Fibroblast of skin of scalp (primary cell): Measurements from ENCODE around the gene PHEX.
A peak's percentile ranks its signal among the peaks of the same experiment; 100 is the strongest.

ENCODE experiments used
- DNase-seq: peaks from one replicate; pipeline ENCODE4 v3.0.0-alpha.2; 2013

The PHEX gene

GRCh38 chrX:22041907-22042530 lies 9.9 kb downstream of the PHEX start:
- DNase-seq: no peak

GRCh38 chrX:22043872-22044271 lies 11.7 kb downstream of the PHEX start:
- no peak for DNase-seq

GRCh38 chrX:22047468-22047867 lies 15.3 kb downstream of the PHEX start:
- no peak for DNase-seq

- no peak for DNase-seq
Observed at GRCh38 chrX:22053481-22053880, 21.4 kb downstream of the PHEX start.

- DNase-seq: no peak
Observed at GRCh38 chrX:22056235-22056634, 24.1 kb downstream of the PHEX start.

GRCh38 chrX:22057667-22058066 lies 25.5 kb downstream of the PHEX start:
- no peak for DNase-seq

- no peak for DNase-seq
Observed at GRCh38 chrX:22059775-22060174, 27.6 kb downstream of the PHEX start.

GRCh38 chrX:22060415-22061280 lies 28.5 kb downstream of the PHEX start:
- DNase-seq: no peak

- DNase-seq: no peak
Observed at GRCh38 chrX:22063284-22063683, 31.2 kb downstream of the PHEX start.

- no peak for DNase-seq
Observed at GRCh38 chrX:22069586-22069985, 37.5 kb downstream of the PHEX start.

- no peak for DNase-seq
Observed at GRCh38 chrX:22073928-22074327, 41.8 kb downstream of the PHEX start.

- peak; percentile 16 for DNase-seq
Observed at GRCh38 chrX:22078117-22078516, 46.0 kb downstream of the PHEX start.

GRCh38 chrX:22081475-22082092 lies 49.5 kb downstream of the PHEX start:
- peak; percentile 58 for DNase-seq

GRCh38 chrX:22086003-22086402 lies 53.9 kb downstream of the PHEX start:
- DNase-seq: no peak

GRCh38 chrX:22087011-22087557 lies 55.0 kb downstream of the PHEX start:
- DNase-seq: no peak

- DNase-seq: no peak
Observed at GRCh38 chrX:22088326-22088725, 56.2 kb downstream of the PHEX start.

- peak; percentile 66 for DNase-seq
Observed at GRCh38 chrX:22090181-22090580, 58.1 kb downstream of the PHEX start.

- DNase-seq: no peak
Observed at GRCh38 chrX:22093550-22093949, 61.4 kb downstream of the PHEX start.

- DNase-seq: peak; percentile 44
Observed at GRCh38 chrX:22095286-22095685, 63.2 kb downstream of the PHEX start.

GRCh38 chrX:22095856-22096255 lies 63.7 kb downstream of the PHEX start:
- DNase-seq: no peak

GRCh38 chrX:22097012-22097694 lies 65.0 kb downstream of the PHEX start:
- DNase-seq: peak; percentile 31

- peak; percentile 87 for DNase-seq
Observed at GRCh38 chrX:22105231-22105630, 73.1 kb downstream of the PHEX start.

- no peak for DNase-seq
Observed at GRCh38 chrX:22105971-22106370, 73.8 kb downstream of the PHEX start.
